Hematopoietic multipotent progenitor cell (in vitro differentiated cells): ENCODE data around the gene KCNA2. TPM values are rescaled to one million over a fixed set of nuclear protein-coding genes. Genes with fewer than 3 reads are reported as not detected.

Experiments used
- total RNA-seq: library from RNA; depleted of rRNA; stranded (reverse); fragments of >200 nt; gene quantifications from one replicate; pipeline ENCODE4 v1.2.3, GENCODE V29; 2012

The KCNA2 gene
- total RNA-seq, 1 donor: not detected

Other genes starting within 250 kb of the KCNA2 start
- under 0.01 TPM for gene SLC16A4, start 215.3 kb downstream of the KCNA2 start, total RNA-seq
- 89.9 TPM for gene LAMTOR5, start 198.7 kb downstream of the KCNA2 start, total RNA-seq
- under 0.01 TPM for gene PROK1, start 155.2 kb downstream of the KCNA2 start, total RNA-seq
- not detected for gene KCNA10, start 87.2 kb downstream of the KCNA2 start, total RNA-seq
- gene KCNA3, start 68.6 kb upstream of the KCNA2 start, total RNA-seq: 37.2 TPM